Keratinocyte (primary cell): ENCODE results near the gene SREBF1. TPM values are rescaled to one million over a fixed set of nuclear protein-coding genes. Genes with fewer than 3 reads are reported as not detected.
A peak's percentile ranks its signal among the peaks of the same experiment; 100 is the strongest.

Experiments
- DNase-seq: peaks from one replicate; pipeline ENCODE4 v3.0.0-alpha.2; 2011; ENCODE audit warnings: low read depth, missing footprints, low spot score
- FAIRE-seq: peaks from 2 replicates; lab custom pipeline; 2011; peaks lifted over from hg19 to GRCh38; lab: Jason Lieb, UNC
- H2AFZ ChIP-seq: 2 replicates; pipeline ENCODE4 v1.6.0; 2012; ENCODE audit warnings: low read length, control low read depth, inconsistent platforms; ENCODE audit not compliant: control insufficient read depth
- H3K27ac ChIP-seq: 2 replicates; pipeline ENCODE4 v1.5.1; 2011; ENCODE audit warnings: low read length; ENCODE audit not compliant: control insufficient read depth, insufficient read depth
- H3K27me3 ChIP-seq: 3 replicates; pipeline ENCODE4 v1.6.0; 2011; ENCODE audit warnings: low read length; ENCODE audit not compliant: control insufficient read depth, insufficient read depth; ENCODE audit errors: extremely low read depth
- H3K36me3 ChIP-seq, 2 experiments: 2 replicates in 1 of 2; 3 replicates in 1 of 2; pipeline ENCODE4 v1.5.1; 2011; ENCODE audit warnings: low read length in 2 of 2, mild to moderate bottlenecking in 1 of 2; ENCODE audit not compliant: control insufficient read depth in 2 of 2, insufficient read depth in 2 of 2; ENCODE audit errors: extremely low read depth in 1 of 2
- H3K4me1 ChIP-seq: 3 replicates; pipeline ENCODE4 v1.5.1; 2011; ENCODE audit warnings: low read length; ENCODE audit not compliant: control insufficient read depth, insufficient read depth; ENCODE audit errors: extremely low read depth
- H3K4me2 ChIP-seq: 3 replicates; pipeline ENCODE4 v1.6.0; 2011; ENCODE audit warnings: low read depth, low read length; ENCODE audit not compliant: control insufficient read depth, insufficient read depth; ENCODE audit errors: extremely low read depth
- H3K4me3 ChIP-seq, 3 experiments: fragments of 200-600 bp in 1 of 3; sonication (generic) in 1 of 3; 2 replicates in 2 of 3; 3 replicates in 1 of 3; pipeline ENCODE4 v1.5.1; 2011 to 2016; ENCODE audit warnings: low read length in 3 of 3, mild to moderate bottlenecking in 3 of 3, control low read depth in 2 of 3, inconsistent platforms in 1 of 3, low read depth in 1 of 3, mixed read lengths in 1 of 3, mixed run types in 1 of 3, moderate library complexity in 1 of 3; ENCODE audit not compliant: control insufficient read depth in 2 of 3, insufficient read depth in 2 of 3; ENCODE audit errors: extremely low read depth in 1 of 3
- H3K79me2 ChIP-seq: 2 replicates; pipeline ENCODE4 v1.6.0; 2012; ENCODE audit warnings: low read length; ENCODE audit not compliant: control insufficient read depth, insufficient read depth
- H3K9ac ChIP-seq: 3 replicates; pipeline ENCODE4 v1.6.0; 2011; ENCODE audit warnings: low read length; ENCODE audit not compliant: control insufficient read depth, insufficient read depth; ENCODE audit errors: extremely low read depth
- H3K9me1 ChIP-seq: 3 replicates; pipeline ENCODE4 v1.6.0; 2011; ENCODE audit warnings: low read length; ENCODE audit not compliant: control insufficient read depth, insufficient read depth; ENCODE audit errors: extremely low read depth
- H3K9me3 ChIP-seq: 2 replicates; pipeline ENCODE4 v1.5.1; 2012; ENCODE audit warnings: low read depth, low read length; ENCODE audit not compliant: control insufficient read depth
- H4K20me1 ChIP-seq: 3 replicates; pipeline ENCODE4 v1.6.0; 2011; ENCODE audit warnings: low read length; ENCODE audit not compliant: control insufficient read depth, insufficient read depth; ENCODE audit errors: extremely low read depth
- CTCF ChIP-seq, 3 experiments: IDR thresholded peaks in 1 of 3; conservative IDR thresholded peaks in 1 of 3; optimal IDR thresholded peaks in 1 of 3; 2 replicates in 2 of 3; 3 replicates in 1 of 3; pipeline versions ENCODE3 to v1.5.1; 2011; ENCODE audit warnings: low read length in 3 of 3, mild to moderate bottlenecking in 3 of 3, moderate library complexity in 2 of 3, control low read depth in 1 of 3, inconsistent platforms in 1 of 3; ENCODE audit not compliant: insufficient read depth in 2 of 3; ENCODE audit errors: extremely low read depth in 1 of 3
- EZH2 ChIP-seq: IDR thresholded peaks from one replicate; pipeline ENCODE4 v1.6.1; 2012; ENCODE audit warnings: inconsistent platforms, mild to moderate bottlenecking, low read length, moderate library complexity
- dilution Hi-C: fragments of 300-500 bp; cut with MboI; formaldehyde crosslinking; loops from one replicate; pipeline ENCODE4 v1.7.0; 2020; ENCODE audit warnings: low sequenced_read_pairs; ENCODE audit not compliant: extremely low pct_ligation_motif_present
- polyA plus RNA-seq, 5 experiments: library from polyadenylated mRNA; depleted of rRNA in 3 of 5; stranded (reverse) in 3 of 5; stranded (forward) in 1 of 5; unstranded in 1 of 5; fragments of >200 nt; gene quantifications; 1 replicate in 1 of 5; 2 replicates in 3 of 5; 3 replicates in 1 of 5; pipeline versions ENCODE4 v1.2.1 to v1.2.3, GENCODE V29; 2011 to 2012; ENCODE audit warnings: missing spikeins in 2 of 5, low read depth in 1 of 5, low replicate concordance in 1 of 5

The SREBF1 gene
- polyA plus RNA-seq, 1 donor (not counting 4 experiments of a cell fraction or from before 2014, with no cell fraction given): 51.7 TPM

- Histone ChIP-seq H2AFZ (no peak overlapping the region), H4K20me1 (peaks cover 26% of the 10 kb centered on the region), H3K4me3 (peak overlapping the region in 1 of 3 experiments; percentile 15), H3K4me1 (peaks cover 53% of the 10 kb centered on the region), H3K27ac (peak overlapping the region; percentile 0), H3K9me1 (peaks cover 2% of the 10 kb centered on the region), H3K36me3 (peaks cover 40 to 44% of the 10 kb centered on the region in 2 experiments), H3K4me2 (peak overlapping the region; percentile 89), H3K79me2 (peaks cover 53% of the 10 kb centered on the region), H3K9ac (no peak overlapping the region), H3K27me3 (no peaks in the 10 kb centered on the region), H3K9me3 (no peaks in the 10 kb centered on the region)
- dilution Hi-C loops: no loop called here
- TF ChIP-seq EZH2 (no peak), CTCF (optimal IDR thresholded peaks at IDR 0.05 in 1 of 3, IDR thresholded peaks at IDR 0.05 in 1 of 3, conservative IDR thresholded peaks at IDR 0.05 in 1 of 3; ENCODE audit: extremely low read depth in 1 of 3, insufficient read depth in 2 of 3, low read length in 3 of 3) (no peak)
- no peak for DNase-seq
- peak; percentile 36 for FAIRE-seq
Observed at GRCh38 chr17:17820463-17821158, 16.2 kb downstream of the SREBF1 start.

GRCh38 chr17:17820046-17820445, 16.7 kb downstream of the SREBF1 start:
- Histone ChIP-seq H3K27me3 (no peaks in the 10 kb centered on the region), H3K4me1 (peaks cover 49% of the 10 kb centered on the region), H4K20me1 (peaks cover 26% of the 10 kb centered on the region), H3K27ac (no peak overlapping the region), H3K9me1 (peaks cover 2% of the 10 kb centered on the region), H3K4me3 (no peak overlapping the region), H3K79me2 (peaks cover 52% of the 10 kb centered on the region), H3K9ac (no peak overlapping the region), H3K4me2 (no peak overlapping the region), H2AFZ (no peak overlapping the region), H3K36me3 (peaks cover 45 to 50% of the 10 kb centered on the region in 2 experiments), H3K9me3 (no peaks in the 10 kb centered on the region)
- dilution Hi-C loops: no loop called here
- DNase-seq (no peak), FAIRE-seq (no peak)
- TF ChIP-seq EZH2 (no peak), CTCF (optimal IDR thresholded peaks at IDR 0.05 in 1 of 3, IDR thresholded peaks at IDR 0.05 in 1 of 3, conservative IDR thresholded peaks at IDR 0.05 in 1 of 3; ENCODE audit: extremely low read depth in 1 of 3, insufficient read depth in 2 of 3, low read length in 3 of 3) (no peak)
